Measurements from ENCODE around the gene DNMBP.
"Not testable (repeated sequence)": the region's sequence is repeated elsewhere in the genome, so short reads cannot be mapped to it uniquely, and the experiment has no call there.

The DNMBP gene

GRCh38 chr10:99941942-99942820 lies 67.6 kb downstream of the DNMBP start:
- DNase-seq (ENCODE audit: extremely low read depth, low read depth) = no peak
- no peak for TF ChIP-seq CTCF (IDR thresholded peaks at IDR 0.05; ENCODE audit: low read depth, low read length)

DNA sequence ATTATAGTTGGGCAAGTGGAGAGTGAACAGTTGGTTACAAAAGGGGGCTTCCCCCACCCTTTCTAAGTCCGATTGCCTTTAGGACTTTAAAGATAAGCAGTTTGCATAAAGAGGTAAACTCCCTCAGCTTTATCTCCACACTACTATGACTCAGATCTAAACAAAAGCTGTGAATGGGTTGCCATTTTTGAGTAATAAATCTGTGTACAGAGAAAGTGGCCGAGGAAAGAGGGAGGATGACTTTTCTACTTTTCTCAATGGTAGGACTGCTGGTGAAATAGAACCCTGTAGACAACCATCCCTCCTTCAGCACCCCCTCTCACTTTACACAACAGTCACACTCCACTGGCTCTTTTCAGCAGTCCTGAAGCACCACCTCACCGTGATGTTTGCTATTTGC lies 71.2 kb downstream of the DNMBP start:
- TF ChIP-seq CTCF (IDR thresholded peaks at IDR 0.05; ENCODE audit: low read depth, low read length) = no peak
- DNase-seq (ENCODE audit: extremely low read depth, low read depth) = no peak

DNA sequence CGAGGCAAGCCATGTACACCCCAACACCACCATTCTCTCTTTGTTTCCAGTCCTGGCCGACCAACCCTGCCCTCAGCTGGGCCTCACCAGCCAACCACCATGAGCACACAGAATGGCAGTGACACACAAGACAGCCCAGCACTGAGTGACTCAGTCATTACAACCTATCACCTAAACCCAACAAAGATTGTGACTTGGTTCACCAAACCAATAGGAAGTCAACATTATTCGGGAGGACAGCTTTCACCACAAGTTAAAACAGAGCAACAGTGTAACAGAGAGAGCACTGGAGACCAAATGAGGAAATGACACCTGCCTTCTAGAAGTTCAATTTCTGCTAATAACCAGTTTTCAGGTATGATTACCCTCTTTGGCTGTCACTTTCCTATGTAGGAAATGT lies 72.1 kb downstream of the DNMBP start:
- no peak for DNase-seq (ENCODE audit: extremely low read depth, low read depth)

GRCh38 chr10:99932203-99932957 lies 77.4 kb downstream of the DNMBP start:
- not testable (repeated sequence) for DNase-seq (ENCODE audit: extremely low read depth, low read depth)

More for the DNA sequence above, 72.1 kb downstream of the DNMBP start:
- TF ChIP-seq CTCF (IDR thresholded peaks at IDR 0.05; ENCODE audit: low read depth, low read length) = no peak

- no peak for TF ChIP-seq CTCF (IDR thresholded peaks at IDR 0.05; ENCODE audit: low read depth, low read length)
- no peak for DNase-seq (ENCODE audit: extremely low read depth, low read depth)
These were observed 78.8 kb downstream of the DNMBP start for GRCh38 chr10:99930731-99931550.

DNA sequence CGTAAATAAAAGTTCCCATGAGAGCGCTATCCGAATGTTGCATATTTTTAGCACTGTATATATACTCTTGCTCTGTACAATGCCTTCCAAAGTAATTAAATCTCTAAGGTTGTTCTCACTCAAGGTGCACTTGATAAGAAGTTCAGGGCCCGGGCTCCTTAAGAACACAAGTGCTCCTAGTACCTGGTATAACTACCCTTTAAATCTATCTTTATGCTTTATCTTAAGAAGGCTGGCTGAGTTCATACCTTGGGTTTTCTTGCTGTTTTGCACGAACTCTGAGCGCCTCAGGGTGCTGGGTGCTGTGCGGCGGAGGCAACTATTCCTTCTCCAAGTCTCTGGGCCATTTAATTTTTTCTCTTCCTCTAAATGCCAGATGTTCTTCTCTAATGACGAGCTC lies 80.4 kb downstream of the DNMBP start:
- DNase-seq (ENCODE audit: extremely low read depth, low read depth) = no peak
- TF ChIP-seq CTCF (IDR thresholded peaks at IDR 0.05; ENCODE audit: low read depth, low read length) = no peak

DNA sequence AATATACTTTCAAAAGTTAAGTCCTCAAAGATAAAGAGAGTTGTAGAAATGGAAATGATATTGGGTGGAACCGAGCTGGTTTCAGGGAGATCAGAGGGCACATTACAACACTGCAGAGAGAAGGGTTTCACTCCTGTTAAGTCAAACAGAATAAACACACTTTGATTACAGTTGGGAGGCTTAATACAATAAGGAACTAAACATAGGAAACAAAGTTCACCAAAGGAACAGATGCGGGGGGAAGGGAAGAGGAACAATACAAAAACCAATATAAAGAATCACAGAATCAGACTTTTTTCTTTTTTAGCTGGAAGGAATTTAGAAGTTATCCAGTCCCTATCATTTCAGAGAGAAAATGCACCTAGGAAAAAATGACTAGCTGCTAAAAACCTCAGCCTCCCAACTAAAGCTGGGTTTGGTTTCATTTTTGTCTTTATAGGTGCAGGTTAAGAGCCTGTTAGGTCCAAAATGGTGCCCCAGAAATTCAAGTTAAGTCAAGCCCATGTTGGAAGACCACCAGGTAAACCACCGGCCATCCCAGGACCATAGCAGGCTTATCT lies 81.9 kb downstream of the DNMBP start:
- TF ChIP-seq CTCF (IDR thresholded peaks at IDR 0.05; ENCODE audit: low read depth, low read length) = no peak
- no peak for DNase-seq (ENCODE audit: extremely low read depth, low read depth)

Measured in AG09319 (cell line).